Upper lobe of left lung (tissue), 6 donors: ENCODE measurements around the gene ARPC2. TPM values are rescaled to one million over a fixed set of nuclear protein-coding genes. Genes with fewer than 3 reads are reported as not detected.
"Not testable (repeated sequence)": the region's sequence is repeated elsewhere in the genome, so short reads cannot be mapped to it uniquely, and the experiment has no call there.

Source experiments
- ATAC-seq, 2 donors: fragments of 200-7000 bp; cut with Tn5 transposase; one replicate each; pipeline ENCODE4 v1.9.1; 2022; ENCODE audit warnings: mild to moderate bottlenecking in 2 of 2, moderate library complexity in 2 of 2; ENCODE audit not compliant: low FRiP score in 2 of 2
- DNase-seq, 2 donors: peaks; one replicate each; pipeline ENCODE4 v3.0.0-alpha.2; 2019 to 2020
- H3K27ac ChIP-seq, 4 donors: fragments of 200-600 bp; sonication (generic); one replicate each; pipeline ENCODE4 v1.5.1; 2016 to 2019
- H3K27me3 ChIP-seq, 4 donors: fragments of 200-600 bp; sonication (generic); one replicate each; pipeline ENCODE4 v1.5.1; 2017 to 2019
- H3K36me3 ChIP-seq, 4 donors: fragments of 200-600 bp; sonication (generic); one replicate each; pipeline ENCODE4 v1.5.1; 2016 to 2019
- H3K4me1 ChIP-seq, 4 donors: fragments of 200-600 bp; sonication (generic); one replicate each; pipeline ENCODE4 v1.5.1; 2018 to 2019
- H3K4me3 ChIP-seq, 4 donors: fragments of 200-600 bp; sonication (generic); one replicate each; pipeline ENCODE4 v1.5.1; 2017 to 2019; ENCODE audit warnings: mild to moderate bottlenecking in 2 of 4, moderate library complexity in 1 of 4
- H3K9me3 ChIP-seq, 4 donors: fragments of 200-600 bp; sonication (generic); one replicate each; pipeline ENCODE4 v1.5.1; 2018 to 2019
- EP300 ChIP-seq, 4 donors: sonication (generic); formaldehyde crosslinking; IDR thresholded peaks; one replicate each; pipeline ENCODE4 v1.5.1; 2017; ENCODE audit warnings: antibody characterized with exemption in 4 of 4, control low read depth in 2 of 4
- POLR2A ChIP-seq, 4 donors: fragments of 450-650 bp; IDR thresholded peaks; one replicate each; pipeline ENCODE4 v1.5.1; 2016 to 2017; ENCODE audit warnings: antibody characterized with exemption in 4 of 4, mild to moderate bottlenecking in 2 of 4
- POLR2AphosphoS5 ChIP-seq, 2 donors: sonication (generic); formaldehyde crosslinking; IDR thresholded peaks; one replicate each; pipeline ENCODE4 v1.5.1; 2017; ENCODE audit warnings: antibody characterized with exemption in 2 of 2
- WGBS, 2 donors: methylation state at CpG; one replicate each; pipeline ENCODE4 v1.1.5; 2017 to 2018; 5-methylcytosine and 5-hydroxymethylcytosine counted together
- total RNA-seq, 6 donors: library from RNA; depleted of rRNA in 4 of 6; stranded (reverse); fragments of >200 nt in 4 of 6; gene quantifications; one replicate each; pipeline versions ENCODE4 v1.1.0 to v1.2.1, GENCODE V29; 2016 to 2021
- TF ChIP-seq, protein P1 (sequence below), 6 experiments: fragments of 450-650 bp in 4 of 6; fragments of 200-600 bp in 2 of 6; sonication (generic) in 2 of 6; IDR thresholded peaks; one replicate each; pipeline ENCODE4 v1.5.1; 2016 to 2019; ENCODE audit warnings: antibody characterized with exemption in 6 of 6
- donor health status: DM: no; HTN: no; CAD: no; lungs with moderate emphysema.
- donor health status: DM: no; HTN: yes; CAD: no; lungs with severe emphysema.

ARPC2 gene
- total RNA-seq, 6 donors from 2014 or later: 233 to 440 (median 357) TPM

DNA sequence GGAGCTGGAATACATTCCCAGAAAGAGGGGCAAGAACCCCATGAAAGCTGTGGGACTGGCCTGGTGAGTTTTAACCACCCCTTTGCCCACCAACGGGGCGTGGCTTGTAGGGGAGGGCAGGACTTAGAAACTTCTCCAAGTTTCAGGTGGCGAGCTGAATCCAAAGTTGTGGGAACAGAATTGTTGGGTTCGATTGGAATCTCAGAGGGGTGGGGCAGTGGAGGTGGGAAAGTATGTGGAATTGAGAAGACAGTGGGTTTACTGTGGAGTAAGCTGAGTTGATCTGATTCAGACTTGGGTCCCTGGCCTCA is 54.5 kb downstream of the ARPC2 start:
- DNase-seq: no peak
- H3K36me3 ChIP-seq: peaks cover 22 to 53% (median 42%) of the 10 kb centered on the region in 4 donors
- 49 to 55% methylated on average over 4 of the region's 4 CpGs for WGBS, 2 donors
- TF ChIP-seq POLR2AphosphoS5 (IDR thresholded peaks at IDR 0.05): no peak
- TF ChIP-seq, protein P1, sequence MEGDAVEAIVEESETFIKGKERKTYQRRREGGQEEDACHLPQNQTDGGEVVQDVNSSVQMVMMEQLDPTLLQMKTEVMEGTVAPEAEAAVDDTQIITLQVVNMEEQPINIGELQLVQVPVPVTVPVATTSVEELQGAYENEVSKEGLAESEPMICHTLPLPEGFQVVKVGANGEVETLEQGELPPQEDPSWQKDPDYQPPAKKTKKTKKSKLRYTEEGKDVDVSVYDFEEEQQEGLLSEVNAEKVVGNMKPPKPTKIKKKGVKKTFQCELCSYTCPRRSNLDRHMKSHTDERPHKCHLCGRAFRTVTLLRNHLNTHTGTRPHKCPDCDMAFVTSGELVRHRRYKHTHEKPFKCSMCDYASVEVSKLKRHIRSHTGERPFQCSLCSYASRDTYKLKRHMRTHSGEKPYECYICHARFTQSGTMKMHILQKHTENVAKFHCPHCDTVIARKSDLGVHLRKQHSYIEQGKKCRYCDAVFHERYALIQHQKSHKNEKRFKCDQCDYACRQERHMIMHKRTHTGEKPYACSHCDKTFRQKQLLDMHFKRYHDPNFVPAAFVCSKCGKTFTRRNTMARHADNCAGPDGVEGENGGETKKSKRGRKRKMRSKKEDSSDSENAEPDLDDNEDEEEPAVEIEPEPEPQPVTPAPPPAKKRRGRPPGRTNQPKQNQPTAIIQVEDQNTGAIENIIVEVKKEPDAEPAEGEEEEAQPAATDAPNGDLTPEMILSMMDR (IDR thresholded peaks at IDR 0.05): no peak
- TF ChIP-seq EP300 (IDR thresholded peaks at IDR 0.05): no peak
- peak overlapping the region; percentile 29 to 88 (median 77) for H3K27ac ChIP-seq
- no peak for ATAC-seq
- no peaks in the 10 kb centered on the region for H3K27me3 ChIP-seq
- H3K4me3 ChIP-seq: peak overlapping the region in 3 of 4 donors; percentile 69 to 82 (median 75)
- no peaks in the 10 kb centered on the region for H3K9me3 ChIP-seq
- peaks cover 42 to 61% (median 48%) of the 10 kb centered on the region in 4 donors for H3K4me1 ChIP-seq

DNA sequence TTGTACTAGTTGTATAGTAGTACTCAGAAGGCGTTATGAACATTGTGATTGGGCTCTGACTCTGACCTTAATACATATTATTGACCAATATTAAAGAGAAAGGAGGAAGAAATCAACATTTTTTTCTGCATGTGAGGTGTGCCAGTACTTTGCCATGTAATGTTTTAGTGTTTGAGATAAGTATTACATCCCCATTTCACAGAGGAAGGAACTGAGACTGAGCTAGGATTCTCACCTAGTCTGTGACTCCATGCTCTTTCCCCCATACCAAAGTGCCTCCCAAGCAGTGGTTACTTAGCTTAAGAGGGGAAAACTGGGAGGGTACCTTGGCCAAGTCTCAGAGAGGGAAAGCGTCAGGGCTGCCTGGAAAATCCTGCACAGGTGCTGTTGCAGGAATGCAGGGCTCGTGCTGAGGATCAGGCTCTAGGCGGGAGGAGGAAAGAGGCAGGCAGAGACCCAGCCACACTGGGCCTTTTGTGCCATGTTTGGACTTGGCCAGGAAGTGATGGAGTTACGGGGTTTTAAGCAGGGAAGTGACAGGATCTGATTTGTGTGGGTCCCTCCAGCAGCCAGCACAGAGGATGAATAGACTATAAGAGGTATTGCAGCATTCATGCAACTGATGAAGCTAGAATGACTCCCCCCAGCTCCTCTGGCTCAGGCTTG is 55.0 kb downstream of the ARPC2 start:
- H3K4me3 ChIP-seq: peak overlapping the region in 1 of 4 donors; percentile 69
- no peaks in the 10 kb centered on the region for H3K27me3 ChIP-seq
- no peak for DNase-seq
- peaks cover 27 to 53% (median 42%) of the 10 kb centered on the region in 4 donors for H3K36me3 ChIP-seq
- TF ChIP-seq POLR2A (IDR thresholded peaks at IDR 0.05): no peak
- TF ChIP-seq, protein P1 (IDR thresholded peaks at IDR 0.05): no peak
- H3K4me1 ChIP-seq: peaks cover 42 to 65% (median 48%) of the 10 kb centered on the region in 4 donors
- H3K27ac ChIP-seq: peak overlapping the region in 3 of 4 donors; percentile 76 to 88 (median 78)
- WGBS, 2 donors: 53 to 59% methylated on average over 5 of the region's 5 CpGs
- ATAC-seq: no peak
- H3K9me3 ChIP-seq: no peaks in the 10 kb centered on the region

DNA sequence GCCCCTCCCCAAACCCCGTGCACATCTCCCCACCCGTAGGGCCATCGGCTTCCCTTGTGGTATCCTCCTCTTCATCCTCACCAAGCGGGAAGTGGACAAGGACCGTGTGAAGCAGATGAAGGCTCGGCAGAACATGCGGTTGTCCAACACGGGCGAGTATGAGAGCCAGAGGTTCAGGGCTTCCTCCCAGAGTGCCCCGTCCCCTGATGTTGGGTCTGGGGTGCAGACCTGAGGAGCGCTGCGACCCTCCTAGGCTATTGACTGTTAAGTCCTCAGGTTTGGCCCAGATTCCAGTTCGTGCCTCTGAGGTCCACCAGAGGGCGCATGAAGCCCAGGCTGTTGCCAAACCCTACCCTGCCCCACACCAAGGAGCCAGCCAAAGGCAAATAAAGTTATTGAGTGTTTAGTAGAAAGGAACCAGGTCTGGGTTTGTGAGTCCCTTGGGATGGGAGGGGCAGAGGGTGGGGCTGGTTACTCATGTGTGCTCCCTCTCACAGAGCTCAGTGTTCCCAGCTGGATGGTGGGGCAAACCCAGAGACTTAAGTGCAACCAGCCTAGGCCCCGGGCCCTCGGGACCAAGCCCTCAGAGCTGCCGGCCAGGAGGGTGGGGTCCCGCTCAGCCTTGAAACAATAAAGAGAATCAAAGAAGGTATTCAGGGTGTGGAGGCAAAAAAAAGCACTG is 55.7 kb downstream of the ARPC2 start:
- TF ChIP-seq POLR2AphosphoS5 (IDR thresholded peaks at IDR 0.05) (peak; percentile 60 to 78), POLR2A (IDR thresholded peaks at IDR 0.05) (peak in 1 of 4 donors; percentile 19), EP300 (IDR thresholded peaks at IDR 0.05) (no peak)
- TF ChIP-seq, protein P1 (IDR thresholded peaks at IDR 0.05): peak; percentile 77 to 94 (median 90)
- H3K4me3 ChIP-seq: peak overlapping the region in 1 of 4 donors; percentile 5
- peaks cover 42 to 62% (median 47%) of the 10 kb centered on the region in 4 donors for H3K4me1 ChIP-seq
- peak in 1 of 2 donors; percentile 95 for DNase-seq
- peak overlapping the region; percentile 63 to 88 (median 77) for H3K27ac ChIP-seq
- no peaks in the 10 kb centered on the region for H3K27me3 ChIP-seq
- peak; percentile 71 to 80 for ATAC-seq
- no peaks in the 10 kb centered on the region for H3K9me3 ChIP-seq
- WGBS, 2 donors: 18 to 27% methylated on average over 9 to 15 of the region's 18 CpGs
- peaks cover 34 to 53% (median 44%) of the 10 kb centered on the region in 4 donors for H3K36me3 ChIP-seq

DNA sequence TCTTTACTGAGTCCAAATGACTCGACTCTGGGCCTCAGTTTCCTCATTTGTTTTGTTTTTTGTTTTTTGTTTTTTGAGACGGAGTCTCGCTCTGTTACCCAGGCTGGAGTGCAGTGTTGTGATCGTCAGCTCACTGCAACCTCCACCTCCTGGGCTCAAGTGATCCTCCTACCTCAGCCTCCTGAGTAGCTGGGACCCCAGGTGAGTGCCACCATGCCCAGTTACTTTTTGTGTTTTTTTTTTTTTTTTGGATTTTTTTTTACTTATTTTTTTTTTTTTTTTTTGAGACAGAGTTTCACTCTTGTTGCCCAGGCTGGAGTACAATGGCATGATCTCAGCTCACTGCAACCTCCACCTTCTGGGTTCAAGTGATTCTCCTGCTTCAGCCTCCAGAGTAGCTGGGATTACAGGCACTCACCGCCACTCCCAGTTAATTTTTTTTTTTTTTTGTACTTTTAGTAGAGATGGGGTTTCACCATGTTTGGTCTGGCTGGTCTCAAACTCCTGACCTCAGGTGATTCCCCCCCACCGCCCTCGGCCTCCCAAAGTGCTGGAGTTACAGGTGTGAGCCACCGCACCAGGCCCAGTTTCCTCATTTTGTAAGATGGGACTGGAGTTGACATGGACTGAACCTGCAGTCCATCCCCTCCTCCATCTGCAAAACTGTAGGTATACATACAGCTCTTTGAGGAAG is 56.4 kb downstream of the ARPC2 start:
- Histone ChIP-seq H3K27ac (peak overlapping the region; percentile 63 to 88 (median 77)), H3K4me1 (peaks cover 39 to 59% (median 43%) of the 10 kb centered on the region in 4 donors), H3K36me3 (peaks cover 36 to 54% (median 49%) of the 10 kb centered on the region in 4 donors)
- not testable (repeated sequence) for H3K9me3 ChIP-seq, H3K27me3 ChIP-seq, H3K4me3 ChIP-seq, DNase-seq, ATAC-seq
- WGBS, 2 donors: 82 to 86% methylated on average over 8 of the region's 8 CpGs

DNA sequence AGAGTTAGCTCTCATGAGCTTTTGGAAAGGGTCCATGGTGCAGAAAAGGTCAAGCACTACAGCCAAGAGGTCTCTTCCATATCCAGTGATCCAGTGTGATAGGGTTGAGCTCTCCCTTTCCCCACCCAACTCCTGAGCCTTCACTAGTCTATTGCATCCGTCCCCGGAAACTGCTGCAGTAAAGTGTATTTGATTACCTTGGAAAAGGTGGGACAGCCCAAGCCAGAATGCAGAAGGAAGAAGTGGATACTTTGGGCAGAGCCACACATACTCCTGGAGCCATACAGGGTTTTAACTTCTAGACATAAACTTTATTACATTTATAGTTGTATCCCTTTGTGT is 56.9 kb downstream of the ARPC2 start:
- Histone ChIP-seq H3K27ac (peak overlapping the region in 2 of 4 donors; percentile 22 to 88), H3K36me3 (peaks cover 36 to 59% (median 55%) of the 10 kb centered on the region in 4 donors), H3K4me1 (peaks cover 35 to 53% (median 40%) of the 10 kb centered on the region in 4 donors), H3K4me3 (no peak overlapping the region), H3K27me3 (no peaks in the 10 kb centered on the region), H3K9me3 (no peaks in the 10 kb centered on the region)
- TF ChIP-seq POLR2A (IDR thresholded peaks at IDR 0.05): peak in 1 of 4 donors; percentile 14
- TF ChIP-seq, protein P1 (IDR thresholded peaks at IDR 0.05): no peak
- ATAC-seq (no peak), DNase-seq (no peak)
- 64 to 84% methylated on average over 2 of the region's 2 CpGs for WGBS, 2 donors
